Loucy (cell line): ENCODE measurements around the gene DHX16.
"Not testable (repeated sequence)": the region's sequence is repeated elsewhere in the genome, so short reads cannot be mapped to it uniquely, and the experiment has no call there.

Experiments
- EZH2phosphoT487 ChIP-seq: fragments of 200-600 bp; IDR thresholded peaks from 2 replicates; pipeline ENCODE4 v1.6.1; 2018; ENCODE audit warnings: antibody characterized with exemption, mild to moderate bottlenecking, moderate library complexity, borderline replicate concordance
- TF ChIP-seq, protein P1 (sequence below): fragments of 200-600 bp; sonication (generic); conservative IDR thresholded peaks from 2 replicates; pipeline ENCODE4 v1.5.1; 2014; ENCODE audit warnings: mild to moderate bottlenecking, antibody characterized with exemption, low read length

DNA sequence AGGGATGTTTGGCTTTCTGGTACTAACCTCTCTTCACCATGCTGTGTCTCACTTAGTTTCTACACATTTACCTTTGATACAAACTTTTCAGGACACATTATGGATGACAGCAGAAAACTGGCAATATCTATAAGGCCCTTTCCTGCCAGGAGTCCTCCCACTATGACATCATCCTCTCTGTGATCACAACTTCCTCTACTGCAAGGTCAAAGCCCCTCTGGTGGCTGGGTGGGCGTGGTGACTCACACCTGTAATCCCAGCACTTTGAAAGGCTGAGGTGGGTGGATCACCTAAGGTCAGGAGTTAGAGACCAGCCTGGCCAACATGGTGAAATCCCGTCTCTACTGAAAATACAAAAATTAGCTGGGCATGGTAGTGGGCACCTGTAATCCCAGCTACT, 6.5 kb downstream of the DHX16 start:
- TF ChIP-seq, protein P1, sequence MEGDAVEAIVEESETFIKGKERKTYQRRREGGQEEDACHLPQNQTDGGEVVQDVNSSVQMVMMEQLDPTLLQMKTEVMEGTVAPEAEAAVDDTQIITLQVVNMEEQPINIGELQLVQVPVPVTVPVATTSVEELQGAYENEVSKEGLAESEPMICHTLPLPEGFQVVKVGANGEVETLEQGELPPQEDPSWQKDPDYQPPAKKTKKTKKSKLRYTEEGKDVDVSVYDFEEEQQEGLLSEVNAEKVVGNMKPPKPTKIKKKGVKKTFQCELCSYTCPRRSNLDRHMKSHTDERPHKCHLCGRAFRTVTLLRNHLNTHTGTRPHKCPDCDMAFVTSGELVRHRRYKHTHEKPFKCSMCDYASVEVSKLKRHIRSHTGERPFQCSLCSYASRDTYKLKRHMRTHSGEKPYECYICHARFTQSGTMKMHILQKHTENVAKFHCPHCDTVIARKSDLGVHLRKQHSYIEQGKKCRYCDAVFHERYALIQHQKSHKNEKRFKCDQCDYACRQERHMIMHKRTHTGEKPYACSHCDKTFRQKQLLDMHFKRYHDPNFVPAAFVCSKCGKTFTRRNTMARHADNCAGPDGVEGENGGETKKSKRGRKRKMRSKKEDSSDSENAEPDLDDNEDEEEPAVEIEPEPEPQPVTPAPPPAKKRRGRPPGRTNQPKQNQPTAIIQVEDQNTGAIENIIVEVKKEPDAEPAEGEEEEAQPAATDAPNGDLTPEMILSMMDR = not testable (repeated sequence)
- TF ChIP-seq EZH2phosphoT487 = not testable (repeated sequence)
